Liver (tissue), 9 donors: ENCODE data around the gene CMTR2. TPM values are rescaled to one million over a fixed set of nuclear protein-coding genes. Genes with fewer than 3 reads are reported as not detected.
"Not testable (repeated sequence)": the region's sequence is repeated elsewhere in the genome, so short reads cannot be mapped to it uniquely, and the experiment has no call there.

Experiments used
- DNase-seq: peaks from one replicate; pipeline ENCODE4 v3.0.0-alpha.2; 2017; ENCODE audit warnings: low spot score
- H3K27ac ChIP-seq, 2 donors: one replicate each; pipeline ENCODE4 v1.7.0; 2013; ENCODE audit warnings: inconsistent platforms in 2 of 2, low read length in 2 of 2, control low read depth in 1 of 2, low read depth in 1 of 2, mild to moderate bottlenecking in 1 of 2
- H3K27me3 ChIP-seq, 4 donors: one replicate each; pipeline versions ENCODE4 v1.6.1 to v1.7.0; 2013; ENCODE audit warnings: low read length in 3 of 4, inconsistent platforms in 1 of 4, mild to moderate bottlenecking in 1 of 4, moderate library complexity in 1 of 4; ENCODE audit not compliant: control insufficient read depth in 4 of 4, insufficient read depth in 4 of 4
- H3K36me3 ChIP-seq, 4 donors: one replicate each; pipeline versions ENCODE4 v1.6.1 to v1.7.0; 2013; ENCODE audit warnings: low read length in 3 of 4, mild to moderate bottlenecking in 3 of 4, low read depth in 1 of 4, moderate library complexity in 1 of 4; ENCODE audit not compliant: control insufficient read depth in 4 of 4, insufficient read depth in 3 of 4
- H3K4me1 ChIP-seq, 4 donors: one replicate each; pipeline versions ENCODE4 v1.6.1 to v1.7.0; 2013; ENCODE audit warnings: low read length in 3 of 4, mild to moderate bottlenecking in 3 of 4, moderate library complexity in 1 of 4; ENCODE audit not compliant: control insufficient read depth in 4 of 4, insufficient read depth in 4 of 4
- H3K4me3 ChIP-seq, 3 donors: one replicate each; pipeline versions ENCODE4 v1.6.1 to v1.7.0; 2013; ENCODE audit warnings: low read length in 3 of 3, control low read depth in 1 of 3, low read depth in 1 of 3, mild to moderate bottlenecking in 1 of 3
- H3K9ac ChIP-seq, 2 donors: one replicate each; pipeline ENCODE4 v1.7.0; 2013; ENCODE audit warnings: low read length in 2 of 2, mild to moderate bottlenecking in 2 of 2, moderate library complexity in 2 of 2, control low read depth in 1 of 2, low read depth in 1 of 2
- H3K9me3 ChIP-seq, 4 donors: one replicate each; pipeline versions ENCODE4 v1.6.1 to v1.7.0; 2013; ENCODE audit warnings: low read length in 3 of 4; ENCODE audit not compliant: control insufficient read depth in 4 of 4
- EGR1 ChIP-seq, 2 donors: IDR thresholded peaks; 2 replicates each; pipeline ENCODE4 v1.6.1; 2016 to 2018; ENCODE audit warnings: antibody characterized with exemption in 2 of 2, low read depth in 2 of 2
- FOXA1 ChIP-seq: IDR thresholded peaks from 2 replicates; pipeline ENCODE4 v1.6.1; 2016; ENCODE audit warnings: antibody characterized with exemption
- FOXA2 ChIP-seq: IDR thresholded peaks from 2 replicates; pipeline ENCODE4 v1.6.1; 2016; ENCODE audit warnings: antibody characterized with exemption
- GABPA ChIP-seq, 2 donors: IDR thresholded peaks in 1 of 2; conservative IDR thresholded peaks in 1 of 2; 2 replicates each; pipeline ENCODE4 v1.6.1; 2016; ENCODE audit warnings: antibody characterized with exemption in 2 of 2, mild to moderate bottlenecking in 1 of 2, moderate library complexity in 1 of 2
- HNF4A ChIP-seq, 2 donors: conservative IDR thresholded peaks; 2 replicates each; pipeline ENCODE4 v1.6.1; 2016; ENCODE audit warnings: antibody characterized with exemption in 2 of 2, mild to moderate bottlenecking in 2 of 2
- HNF4G ChIP-seq: IDR thresholded peaks from 2 replicates; pipeline ENCODE4 v1.6.1; 2016; ENCODE audit warnings: antibody characterized with exemption
- JUND ChIP-seq, 2 donors: IDR thresholded peaks; 2 replicates each; pipeline ENCODE4 v1.6.1; 2016; ENCODE audit warnings: antibody characterized with exemption in 2 of 2
- NR2F2 ChIP-seq: IDR thresholded peaks from 2 replicates; pipeline ENCODE4 v1.6.1; 2016; ENCODE audit warnings: antibody characterized with exemption
- RAD21 ChIP-seq, 2 donors: IDR thresholded peaks; 2 replicates each; pipeline ENCODE4 v1.6.1; 2016; ENCODE audit warnings: antibody characterized with exemption in 2 of 2, mild to moderate bottlenecking in 2 of 2
- RXRA ChIP-seq, 2 donors: IDR thresholded peaks; 2 replicates each; pipeline ENCODE4 v1.6.1; 2017 to 2018; ENCODE audit warnings: antibody characterized with exemption in 2 of 2, mild to moderate bottlenecking in 1 of 2
- SP1 ChIP-seq: IDR thresholded peaks from 2 replicates; pipeline ENCODE4 v1.6.1; 2018; ENCODE audit warnings: antibody characterized with exemption, mild to moderate bottlenecking
- TAF1 ChIP-seq: conservative IDR thresholded peaks from 2 replicates; pipeline ENCODE4 v1.6.1; 2016; ENCODE audit warnings: antibody characterized with exemption, mild to moderate bottlenecking
- YY1 ChIP-seq: IDR thresholded peaks from 2 replicates; pipeline ENCODE4 v1.6.1; 2016; ENCODE audit warnings: antibody characterized with exemption, mild to moderate bottlenecking
- WGBS: extraction: QIAGEN DNeasy Blood & Tissue Kit; methylation state at CpG from one replicate; pipeline ENCODE4 v1.1.7; 2013; 5-methylcytosine and 5-hydroxymethylcytosine counted together
- polyA plus RNA-seq, 2 donors: library from polyadenylated mRNA; stranded (reverse) in 1 of 2; unstranded in 1 of 2; fragments of 200-250 nt in 1 of 2; fragments of >200 nt in 1 of 2; fragmentation: Nextera tagmentation in 1 of 2; extraction: Ambion mirVana in 1 of 2; gene quantifications; one replicate each; pipeline versions ENCODE4 v1.2.1 to v1.2.3, GENCODE V29; 2013 to 2015
- total RNA-seq, 2 donors: library from RNA; depleted of rRNA; stranded (reverse); fragments of >200 nt; gene quantifications; one replicate each; pipeline ENCODE4 v1.2.3, GENCODE V29; 2014
- TF ChIP-seq, protein P1 (sequence below): IDR thresholded peaks from 2 replicates; pipeline ENCODE4 v1.6.1; 2016; ENCODE audit warnings: antibody characterized with exemption
- TF ChIP-seq, protein P2 (sequence below): IDR thresholded peaks from 2 replicates; pipeline ENCODE4 v1.6.1; 2016; ENCODE audit warnings: antibody characterized with exemption
- TF ChIP-seq, protein P3 (sequence below): fragments of 150-350 bp; IDR thresholded peaks from 2 replicates; pipeline ENCODE4 v1.5.1; 2017; ENCODE audit warnings: improper control_type of control experiment, low read depth, low read length; ENCODE audit not compliant: missing input control
- donor health status: healthy.
- donor health status: healthy.
- donor health status: healthy.
- donor health status: healthy.
- donor health status: healthy.

The CMTR2 gene
- total and polyA plus RNA-seq, 4 donors: 6.8 to 28.0 (median 15.0) TPM

DNA sequence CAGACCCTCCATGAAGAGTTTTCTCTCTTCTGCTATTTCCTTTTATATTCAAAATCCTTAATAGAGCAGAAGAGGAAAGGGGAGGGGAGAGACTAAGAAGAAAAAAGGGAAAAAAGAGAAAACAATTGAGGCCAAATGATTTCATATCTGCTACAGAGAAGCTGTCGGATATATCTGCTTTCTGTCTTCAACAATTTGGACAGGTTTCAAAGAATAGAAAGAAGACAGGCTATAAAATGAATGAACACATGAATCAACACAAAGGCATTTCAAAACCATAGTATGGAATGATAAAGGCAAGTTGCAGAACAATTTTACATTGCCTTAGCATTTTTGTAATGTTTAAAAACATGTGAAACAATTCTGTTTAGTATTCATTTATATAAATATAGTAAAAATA, 4.7 kb upstream of the CMTR2 start:
- no peak for TF ChIP-seq FOXA1
- TF ChIP-seq TAF1: no peak
- no peak for TF ChIP-seq NR2F2
- TF ChIP-seq, protein P1, sequence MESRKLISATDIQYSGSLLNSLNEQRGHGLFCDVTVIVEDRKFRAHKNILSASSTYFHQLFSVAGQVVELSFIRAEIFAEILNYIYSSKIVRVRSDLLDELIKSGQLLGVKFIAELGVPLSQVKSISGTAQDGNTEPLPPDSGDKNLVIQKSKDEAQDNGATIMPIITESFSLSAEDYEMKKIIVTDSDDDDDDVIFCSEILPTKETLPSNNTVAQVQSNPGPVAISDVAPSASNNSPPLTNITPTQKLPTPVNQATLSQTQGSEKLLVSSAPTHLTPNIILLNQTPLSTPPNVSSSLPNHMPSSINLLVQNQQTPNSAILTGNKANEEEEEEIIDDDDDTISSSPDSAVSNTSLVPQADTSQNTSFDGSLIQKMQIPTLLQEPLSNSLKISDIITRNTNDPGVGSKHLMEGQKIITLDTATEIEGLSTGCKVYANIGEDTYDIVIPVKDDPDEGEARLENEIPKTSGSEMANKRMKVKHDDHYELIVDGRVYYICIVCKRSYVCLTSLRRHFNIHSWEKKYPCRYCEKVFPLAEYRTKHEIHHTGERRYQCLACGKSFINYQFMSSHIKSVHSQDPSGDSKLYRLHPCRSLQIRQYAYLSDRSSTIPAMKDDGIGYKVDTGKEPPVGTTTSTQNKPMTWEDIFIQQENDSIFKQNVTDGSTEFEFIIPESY: no peak
- TF ChIP-seq, protein P2, sequence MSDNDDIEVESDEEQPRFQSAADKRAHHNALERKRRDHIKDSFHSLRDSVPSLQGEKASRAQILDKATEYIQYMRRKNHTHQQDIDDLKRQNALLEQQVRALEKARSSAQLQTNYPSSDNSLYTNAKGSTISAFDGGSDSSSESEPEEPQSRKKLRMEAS: no peak
- no peak for TF ChIP-seq SP1
- no peak for TF ChIP-seq HNF4A (conservative IDR thresholded peaks at IDR 0.05)
- TF ChIP-seq RXRA (IDR thresholded peaks at IDR 0.05): no peak
- TF ChIP-seq YY1: no peak
- TF ChIP-seq HNF4G: no peak
- TF ChIP-seq RAD21 (IDR thresholded peaks at IDR 0.05): no peak
- TF ChIP-seq FOXA2: no peak
- no peak for TF ChIP-seq JUND (IDR thresholded peaks at IDR 0.05)
- TF ChIP-seq GABPA (IDR thresholded peaks at IDR 0.05 in 1 of 2, conservative IDR thresholded peaks at IDR 0.05 in 1 of 2): no peak
- 71% methylated on average over 1 of the region's 1 CpG for WGBS

DNA sequence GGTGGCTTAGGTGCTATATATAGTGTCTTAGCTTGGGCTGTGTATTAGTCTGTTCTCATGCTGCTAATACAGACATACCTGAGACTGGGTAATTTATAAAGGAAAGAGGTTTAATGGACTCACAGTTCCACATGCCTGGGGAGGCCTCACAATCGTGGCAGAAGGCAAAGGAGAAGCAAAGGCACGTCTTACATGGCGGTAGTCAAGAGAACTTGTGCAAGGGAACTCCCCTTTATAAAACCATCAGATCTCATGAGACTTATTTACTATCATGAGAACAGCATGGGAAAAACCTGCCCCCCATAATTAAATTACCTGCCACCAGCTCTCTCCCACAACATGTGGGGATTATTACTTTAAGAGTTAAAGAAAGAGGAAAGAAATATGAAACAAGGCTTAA, 2.9 kb upstream of the CMTR2 start:
- H3K27ac ChIP-seq, H3K36me3 ChIP-seq, H3K9ac ChIP-seq, H3K27me3 ChIP-seq, H3K9me3 ChIP-seq, DNase-seq, H3K4me3 ChIP-seq: not testable (repeated sequence)
- peaks cover 5 to 23% (median 20%) of the 10 kb centered on the region in 4 donors for H3K4me1 ChIP-seq
- WGBS: 85% methylated on average over 3 of the region's 3 CpGs

More for the DNA sequence above, 4.7 kb upstream of the CMTR2 start:
- no peaks in the 10 kb centered on the region for H3K36me3 ChIP-seq
- no peaks in the 10 kb centered on the region for H3K9me3 ChIP-seq
- no peak overlapping the region for H3K27ac ChIP-seq
- H3K4me3 ChIP-seq: no peak overlapping the region
- no peaks in the 10 kb centered on the region for H3K27me3 ChIP-seq
- no peak overlapping the region for H3K9ac ChIP-seq
- DNase-seq: no peak
- peaks cover 0 to 15% (median 13%) of the 10 kb centered on the region in 4 donors for H3K4me1 ChIP-seq

DNA sequence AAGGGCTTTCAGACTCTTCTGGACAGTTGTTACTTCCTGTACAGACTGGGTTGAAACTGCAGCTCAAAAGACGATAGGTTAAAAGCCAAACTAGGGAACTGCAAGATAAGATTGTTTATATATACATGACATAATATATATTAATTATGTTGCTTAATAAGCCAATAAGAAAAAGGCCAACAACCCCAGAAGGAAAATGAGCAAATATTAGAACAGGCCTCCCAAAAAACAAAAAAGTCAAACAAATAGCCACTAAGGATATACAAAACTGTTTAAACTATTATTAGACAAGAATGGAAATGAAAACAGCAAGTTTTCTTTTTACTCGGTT, 495 bp upstream of the CMTR2 start:
- H3K27ac ChIP-seq: peak overlapping the region in 1 of 2 donors; percentile 58
- WGBS: 27% methylated on average over 2 of the region's 2 CpGs
- no peak overlapping the region for H3K9ac ChIP-seq
- H3K27me3 ChIP-seq: no peaks in the 10 kb centered on the region
- H3K36me3 ChIP-seq: peaks cover 0 to 23% (median 11%) of the 10 kb centered on the region in 4 donors
- H3K4me1 ChIP-seq: peaks cover 7 to 12% (median 9%) of the 10 kb centered on the region in 4 donors
- H3K9me3 ChIP-seq: no peaks in the 10 kb centered on the region
- TF ChIP-seq, protein P3, sequence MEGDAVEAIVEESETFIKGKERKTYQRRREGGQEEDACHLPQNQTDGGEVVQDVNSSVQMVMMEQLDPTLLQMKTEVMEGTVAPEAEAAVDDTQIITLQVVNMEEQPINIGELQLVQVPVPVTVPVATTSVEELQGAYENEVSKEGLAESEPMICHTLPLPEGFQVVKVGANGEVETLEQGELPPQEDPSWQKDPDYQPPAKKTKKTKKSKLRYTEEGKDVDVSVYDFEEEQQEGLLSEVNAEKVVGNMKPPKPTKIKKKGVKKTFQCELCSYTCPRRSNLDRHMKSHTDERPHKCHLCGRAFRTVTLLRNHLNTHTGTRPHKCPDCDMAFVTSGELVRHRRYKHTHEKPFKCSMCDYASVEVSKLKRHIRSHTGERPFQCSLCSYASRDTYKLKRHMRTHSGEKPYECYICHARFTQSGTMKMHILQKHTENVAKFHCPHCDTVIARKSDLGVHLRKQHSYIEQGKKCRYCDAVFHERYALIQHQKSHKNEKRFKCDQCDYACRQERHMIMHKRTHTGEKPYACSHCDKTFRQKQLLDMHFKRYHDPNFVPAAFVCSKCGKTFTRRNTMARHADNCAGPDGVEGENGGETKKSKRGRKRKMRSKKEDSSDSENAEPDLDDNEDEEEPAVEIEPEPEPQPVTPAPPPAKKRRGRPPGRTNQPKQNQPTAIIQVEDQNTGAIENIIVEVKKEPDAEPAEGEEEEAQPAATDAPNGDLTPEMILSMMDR: no peak
- TF ChIP-seq SP1 (no peak), NR2F2 (no peak), FOXA1 (no peak), EGR1 (IDR thresholded peaks at IDR 0.05; ENCODE audit: low read depth in 2 of 2) (no peak), TAF1 (no peak), GABPA (IDR thresholded peaks at IDR 0.05 in 1 of 2, conservative IDR thresholded peaks at IDR 0.05 in 1 of 2) (no peak), HNF4A (conservative IDR thresholded peaks at IDR 0.05) (no peak)
- TF ChIP-seq, protein P1: no peak
- DNase-seq: no peak
- H3K4me3 ChIP-seq: peak overlapping the region in 2 of 3 donors; percentile 18 to 80
